Activated T-cell treated with anti-CD3 and anti-CD28 coated beads, Interleukin-2, amount 50 U/mL, for 48 hours (primary cell): ENCODE measurements around the gene PLCB3.
"Not testable (repeated sequence)": the region's sequence is repeated elsewhere in the genome, so short reads cannot be mapped to it uniquely, and the experiment has no call there.

Source experiments
- DNase-seq, 2 experiments: peaks; one replicate each; pipeline ENCODE4 v3.0.0-alpha.2; 2020

The PLCB3 gene

GRCh38 chr11:64237484-64237951, 13.8 kb upstream of the PLCB3 start:
- DNase-seq, result no peak

- no peak for DNase-seq
These were observed 13.3 kb upstream of the PLCB3 start for GRCh38 chr11:64238076-64238475.

GRCh38 chr11:64238999-64239398, 12.3 kb upstream of the PLCB3 start:
- no peak for DNase-seq

GRCh38 chr11:64239662-64240434, 11.5 kb upstream of the PLCB3 start:
- DNase-seq, result no peak

GRCh38 chr11:64240435-64241240, 10.7 kb upstream of the PLCB3 start, which contains the start of gene FKBP2:
Gene FKBP2, plus strand, starts transcription at chr11:64241095. Its CDS starts 1,293 bp downstream, at chr11:64242388.
- DNase-seq, result peak; percentile 98 to 99

GRCh38 chr11:64241241-64241490, 10.2 kb upstream of the PLCB3 start:
- peak; percentile 100 for DNase-seq

GRCh38 chr11:64241491-64242374, 9.6 kb upstream of the PLCB3 start:
- DNase-seq, result no peak

- no peak for DNase-seq
These were observed 8.0 kb upstream of the PLCB3 start for GRCh38 chr11:64243236-64243854.

GRCh38 chr11:64244107-64244506, 7.2 kb upstream of the PLCB3 start:
- DNase-seq, result no peak

GRCh38 chr11:64244966-64245365, 6.4 kb upstream of the PLCB3 start:
- no peak for DNase-seq

GRCh38 chr11:64245401-64245796, 5.9 kb upstream of the PLCB3 start:
- DNase-seq, result no peak

- DNase-seq, result peak; percentile 85 to 88
These were observed 5.3 kb upstream of the PLCB3 start for GRCh38 chr11:64245797-64246620.

GRCh38 chr11:64246621-64246870, 4.8 kb upstream of the PLCB3 start:
- DNase-seq, result not testable (repeated sequence)

GRCh38 chr11:64246871-64247728, 4.2 kb upstream of the PLCB3 start, which contains the start of gene PPP1R14B:
Gene PPP1R14B, minus strand, starts transcription at chr11:64246943. Its CDS starts 270 bp downstream, at chr11:64246673.
- peak; percentile 87 to 89 for DNase-seq

- DNase-seq, result no peak
These were observed 3.4 kb upstream of the PLCB3 start for GRCh38 chr11:64247729-64248531.

GRCh38 chr11:64248578-64248977, 2.8 kb upstream of the PLCB3 start:
- DNase-seq, result no peak

- DNase-seq, result no peak
These were observed 2.3 kb upstream of the PLCB3 start for GRCh38 chr11:64249038-64249437.

- DNase-seq, result peak in 1 of 2 experiments; percentile 31
These were observed 1.5 kb upstream of the PLCB3 start for GRCh38 chr11:64249563-64250414.

GRCh38 chr11:64250415-64251015, 815 bp upstream of the PLCB3 start:
- no peak for DNase-seq
